NCI-H526 treated with DMSO at 0.1 percent for 48 hours (cell line): ENCODE data around the gene PRELP.
"Not testable (repeated sequence)": the region's sequence is repeated elsewhere in the genome, so short reads cannot be mapped to it uniquely, and the experiment has no call there.

Experiments
- DNase-seq: peaks from one replicate; lab custom pipeline; 2025; lab: John Stamatoyannopoulos, UW

Gene PRELP

DNA sequence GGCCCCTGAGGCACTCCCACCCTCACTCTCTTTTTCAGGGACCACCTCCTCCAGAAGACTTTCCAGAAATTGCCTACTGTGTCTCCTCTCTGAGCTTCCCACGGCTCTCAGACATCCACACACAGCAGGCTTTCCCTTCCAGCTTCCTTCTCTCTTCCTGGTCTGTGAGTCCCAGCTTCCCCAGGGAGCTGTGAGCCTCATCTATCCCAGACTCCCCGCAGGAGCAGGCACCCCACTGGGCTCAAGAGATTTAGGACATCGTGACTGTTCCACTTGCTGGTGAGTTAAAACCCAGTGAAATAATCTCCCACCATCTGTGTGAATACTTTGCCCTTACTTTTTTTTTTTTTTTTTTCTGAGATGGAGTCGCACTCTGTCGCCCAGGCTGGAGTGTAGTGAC is 22.0 kb upstream of the PRELP start:
- no peak for DNase-seq

DNA sequence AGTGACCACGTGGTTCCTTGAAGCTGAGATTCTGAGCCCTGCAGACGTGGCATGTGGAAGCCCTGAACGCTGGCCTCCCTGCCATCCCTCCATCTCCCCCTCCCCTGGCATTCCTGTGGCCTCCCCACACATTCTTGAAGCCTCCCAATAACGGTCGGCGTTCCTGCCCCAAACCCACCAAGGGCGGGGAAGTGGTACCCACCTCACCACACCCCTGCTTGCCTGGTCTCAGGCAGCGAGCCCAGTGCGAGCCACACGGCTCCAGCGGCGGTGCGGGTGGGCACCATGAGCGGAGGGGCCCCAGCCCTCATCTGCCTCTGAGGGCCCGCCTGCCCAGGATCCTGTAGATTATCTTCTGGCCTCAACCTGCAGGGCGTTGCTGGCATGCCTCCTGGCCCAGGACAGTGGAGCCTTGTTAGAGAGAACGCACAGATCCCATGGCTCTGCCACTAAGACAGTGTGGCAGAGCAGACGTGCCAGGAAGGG is 20.6 kb upstream of the PRELP start:
- DNase-seq: no peak

DNA sequence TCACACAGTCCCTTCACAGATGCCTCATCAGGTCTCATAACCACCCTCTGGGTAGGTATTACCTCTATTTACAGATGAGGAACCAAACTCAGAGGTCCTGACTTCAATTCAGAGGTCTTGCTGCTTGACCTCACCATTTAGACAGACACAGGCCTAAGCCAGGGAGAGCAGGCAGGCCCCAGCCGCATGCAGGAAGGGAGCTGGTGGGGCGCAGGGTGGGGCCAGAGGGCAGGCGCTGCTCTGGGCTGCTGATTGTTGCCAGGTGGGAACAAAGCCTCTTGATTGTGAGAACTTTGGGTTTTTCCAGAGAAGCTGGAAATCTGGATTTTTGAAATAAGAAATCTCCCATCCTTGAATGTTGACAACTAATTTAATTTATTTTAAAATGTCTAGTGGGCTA is 19.9 kb upstream of the PRELP start:
- DNase-seq: no peak

DNA sequence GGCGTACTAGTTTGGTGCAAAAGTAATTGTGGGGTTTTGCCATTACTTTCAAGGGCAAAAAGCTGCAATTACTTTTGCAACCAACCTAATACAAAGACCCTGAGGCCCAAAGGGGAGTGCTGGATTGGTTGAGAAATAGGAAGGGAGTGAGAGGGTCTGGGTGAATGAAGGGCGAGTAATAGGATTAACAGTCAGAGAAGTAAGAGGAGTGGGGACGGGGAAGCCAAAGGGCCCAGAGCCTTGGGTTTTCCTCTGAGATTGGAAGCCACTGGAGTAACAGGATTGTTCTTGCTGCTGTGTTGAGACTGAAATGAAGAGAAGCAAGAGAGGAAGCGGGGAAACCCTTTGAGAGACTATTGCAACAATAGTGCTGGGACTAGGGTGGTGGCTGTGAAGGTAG is 19.0 kb upstream of the PRELP start:
- no peak for DNase-seq

- no peak for DNase-seq
These were observed 17.5 kb upstream of the PRELP start for GRCh38 chr1:203458078-203458477.

DNA sequence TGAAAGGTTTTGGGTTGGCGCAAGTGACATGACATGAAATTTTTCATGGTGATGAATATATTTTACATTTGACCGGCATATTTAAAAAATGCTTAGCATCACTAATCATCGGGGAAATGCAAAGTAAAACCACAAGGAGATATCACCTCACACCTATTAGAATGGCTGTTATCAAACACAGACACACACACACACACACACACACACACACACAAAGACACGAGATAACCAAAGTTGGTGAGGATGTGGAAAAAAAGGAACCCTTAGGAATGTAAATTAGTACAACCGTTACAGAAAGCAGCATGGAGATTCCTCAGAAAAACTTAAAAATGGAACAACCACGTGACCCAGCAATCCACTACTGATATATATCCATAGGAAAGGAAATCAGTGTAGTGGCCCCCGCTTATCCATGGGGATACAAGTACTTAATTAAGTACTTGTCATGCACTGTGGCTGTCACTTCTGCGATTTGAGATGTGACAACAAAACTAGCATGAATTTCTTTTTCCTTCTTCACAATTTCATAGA is 15.9 kb upstream of the PRELP start:
- no peak for DNase-seq

- no peak for DNase-seq
These were observed 13.9 kb upstream of the PRELP start for GRCh38 chr1:203461717-203462116.

DNA sequence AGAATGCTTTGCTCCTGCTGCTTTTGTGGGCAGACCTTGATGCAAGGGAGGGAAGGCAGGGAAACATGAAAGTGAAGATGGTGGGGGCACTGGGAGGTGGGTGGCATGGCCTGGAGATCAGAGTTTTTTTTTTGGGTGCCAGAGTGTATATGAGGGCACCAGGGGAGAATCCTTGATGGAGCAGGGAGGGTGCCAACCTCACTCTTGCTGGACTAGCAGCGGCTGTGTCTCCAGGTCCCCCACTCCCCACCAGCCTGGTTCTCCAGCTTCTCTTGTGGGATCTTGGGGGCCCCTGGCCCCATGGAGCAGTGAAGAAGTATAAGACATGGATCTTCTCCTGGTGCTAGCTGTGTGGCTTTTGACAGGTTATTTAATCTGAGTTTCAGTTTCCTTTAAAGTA is 13.5 kb upstream of the PRELP start:
- DNase-seq: no peak

DNA sequence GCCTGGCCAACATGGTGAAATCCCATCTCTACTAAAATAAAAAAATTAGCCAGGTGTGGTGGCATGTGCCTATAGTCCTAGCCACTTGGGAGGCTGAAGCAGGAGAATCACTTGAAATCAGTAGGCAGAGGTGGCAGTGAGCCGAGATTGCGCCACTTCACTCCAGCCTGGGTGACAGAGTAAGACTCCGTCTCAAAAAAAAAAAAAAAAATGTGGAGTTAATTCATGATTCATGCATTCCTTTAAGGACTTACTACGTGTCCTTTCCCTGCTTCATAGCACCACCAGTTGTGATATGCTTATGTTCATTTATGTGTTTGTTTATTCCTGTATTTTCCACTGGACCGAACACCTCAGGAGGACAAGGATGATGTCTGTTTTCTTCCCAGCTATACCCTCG is 12.7 kb upstream of the PRELP start:
- DNase-seq: no peak

GRCh38 chr1:203463469-203464062 is 12.0 kb upstream of the PRELP start:
- no peak for DNase-seq

DNA sequence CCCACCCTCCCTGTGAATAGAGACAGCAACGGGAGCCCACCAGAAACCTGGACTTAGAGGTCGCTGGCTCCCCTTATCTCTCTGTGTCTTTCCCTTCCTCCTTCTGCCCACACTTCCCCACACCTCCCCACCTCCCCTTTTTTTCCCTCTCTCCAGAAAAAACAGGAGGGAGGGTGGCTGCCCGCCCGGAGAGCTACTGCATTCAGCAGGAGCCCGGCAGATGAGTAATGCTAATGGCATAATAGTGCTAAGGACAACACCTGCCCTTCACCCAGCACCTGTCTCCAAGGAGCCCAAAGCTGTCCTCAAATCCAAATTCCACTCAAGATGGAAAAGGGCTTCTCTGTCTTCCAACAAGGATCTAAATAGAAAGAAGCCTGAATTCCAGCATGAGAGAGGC is 11.4 kb upstream of the PRELP start:
- DNase-seq: no peak

DNA sequence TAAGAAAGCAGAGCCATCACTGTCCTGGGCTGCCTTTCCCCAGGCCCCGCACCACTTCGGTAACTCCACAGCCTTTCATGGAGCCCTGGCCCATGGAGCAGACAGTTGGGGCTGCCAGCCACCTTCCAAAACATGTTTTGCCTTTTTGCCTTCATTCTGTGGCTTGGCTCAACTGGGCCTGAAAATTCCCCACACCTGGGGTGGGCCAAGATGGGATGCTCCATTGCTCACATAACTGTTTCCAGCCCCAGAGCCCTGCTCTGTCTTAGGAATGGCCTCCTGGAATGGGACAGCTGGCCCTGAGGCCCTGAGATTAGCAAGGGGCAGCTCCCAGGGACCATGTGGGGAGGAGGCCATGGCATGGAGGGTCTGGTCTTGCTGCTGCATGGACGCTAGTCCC is 10.9 kb upstream of the PRELP start:
- no peak for DNase-seq

DNA sequence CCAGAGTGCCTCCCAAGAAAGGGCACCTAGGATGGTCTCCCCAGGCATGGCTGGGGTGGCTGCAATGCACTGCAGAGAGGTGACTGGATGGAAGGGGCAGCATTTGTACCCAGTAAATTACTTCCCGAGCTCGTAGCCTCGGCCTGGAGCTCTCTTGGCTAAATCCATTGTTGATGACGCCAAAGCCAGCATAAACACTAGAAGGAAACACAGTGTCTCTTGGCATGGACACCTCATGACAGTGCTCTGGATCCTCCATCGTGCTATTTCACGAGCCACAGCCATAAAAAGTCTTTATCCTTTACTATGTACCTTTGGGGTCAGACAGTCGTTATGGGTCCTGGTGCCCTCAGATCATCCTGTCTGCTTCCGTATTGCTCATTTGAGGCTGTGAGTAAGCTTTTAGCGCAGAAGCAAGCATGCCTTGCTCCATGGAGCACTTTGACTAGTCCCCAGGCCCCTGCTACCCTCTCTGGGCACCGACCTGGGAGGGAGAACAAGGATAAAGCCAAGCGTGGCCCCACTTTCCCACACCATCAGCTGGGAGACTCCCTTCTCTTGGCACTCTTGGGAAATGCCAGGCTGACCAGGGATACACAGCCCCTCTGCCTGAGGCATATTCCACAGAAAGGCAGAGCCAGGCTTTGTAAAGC is 10.3 kb upstream of the PRELP start:
- no peak for DNase-seq

GRCh38 chr1:203465948-203466347 is 9.7 kb upstream of the PRELP start:
- DNase-seq: no peak

GRCh38 chr1:203466906-203467549 is 8.6 kb upstream of the PRELP start:
- not testable (repeated sequence) for DNase-seq

GRCh38 chr1:203467550-203467921 is 8.1 kb upstream of the PRELP start:
- no peak for DNase-seq

- DNase-seq: no peak
These were observed 7.3 kb upstream of the PRELP start for GRCh38 chr1:203468326-203468725.

- DNase-seq: no peak
These were observed 5.4 kb upstream of the PRELP start for GRCh38 chr1:203470240-203470639.

GRCh38 chr1:203471841-203472240 is 3.8 kb upstream of the PRELP start:
- no peak for DNase-seq

GRCh38 chr1:203473281-203473680 is 2.3 kb upstream of the PRELP start:
- DNase-seq: no peak

DNA sequence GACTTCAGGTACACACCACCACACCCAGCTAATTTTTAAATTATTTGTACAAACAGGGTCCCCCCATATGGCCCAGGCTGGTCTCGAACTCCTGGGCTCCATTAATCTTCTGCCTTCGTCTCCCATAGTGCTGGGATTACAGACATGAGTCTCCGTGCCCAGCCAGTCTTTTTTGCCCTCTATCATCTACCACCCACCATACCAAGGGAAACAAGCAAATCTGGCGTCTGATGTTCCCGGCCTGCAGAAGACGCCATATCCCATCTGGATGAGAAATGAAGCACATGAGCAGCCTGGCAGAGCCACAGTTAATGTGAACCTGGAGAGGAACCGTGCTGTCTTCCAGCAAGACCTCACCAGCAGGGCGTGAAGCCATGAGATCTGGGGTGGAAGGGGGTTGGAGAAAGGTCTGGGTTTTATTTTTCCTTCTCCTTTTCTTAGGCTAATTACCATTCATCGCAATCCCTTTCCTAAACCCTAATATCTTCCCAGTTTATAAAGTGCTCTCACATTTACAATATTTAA is 1.8 kb upstream of the PRELP start:
- DNase-seq: no peak

- no peak for DNase-seq
These were observed 709 bp downstream of the PRELP start for GRCh38 chr1:203476216-203476814.

DNA sequence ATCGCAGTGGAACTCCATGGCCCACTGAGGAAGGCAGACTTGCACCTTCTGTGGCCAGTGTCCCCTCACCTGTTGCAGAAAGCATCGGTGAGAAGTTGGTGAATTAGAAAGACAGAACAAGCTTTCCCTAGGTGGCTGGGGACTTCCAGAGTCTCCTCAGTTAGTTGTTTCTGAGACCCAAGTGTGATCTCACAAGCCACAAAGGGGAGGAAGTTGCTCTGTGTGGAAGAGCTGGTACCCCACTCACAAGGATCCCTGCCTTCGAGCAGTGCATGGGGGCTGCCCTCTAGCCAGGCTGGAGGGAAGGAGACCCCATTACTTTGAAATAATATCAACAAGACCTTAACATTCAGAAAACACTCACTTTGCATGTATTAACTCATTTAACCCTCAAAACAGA is 2.1 kb downstream of the PRELP start:
- no peak for DNase-seq
